Measurements from ENCODE around the gene CARD11. TPM values are rescaled to one million over a fixed set of nuclear protein-coding genes. Genes with fewer than 3 reads are reported as not detected.

The CARD11 gene
- polyA plus RNA-seq, 1 experiment, result not detected

DNA sequence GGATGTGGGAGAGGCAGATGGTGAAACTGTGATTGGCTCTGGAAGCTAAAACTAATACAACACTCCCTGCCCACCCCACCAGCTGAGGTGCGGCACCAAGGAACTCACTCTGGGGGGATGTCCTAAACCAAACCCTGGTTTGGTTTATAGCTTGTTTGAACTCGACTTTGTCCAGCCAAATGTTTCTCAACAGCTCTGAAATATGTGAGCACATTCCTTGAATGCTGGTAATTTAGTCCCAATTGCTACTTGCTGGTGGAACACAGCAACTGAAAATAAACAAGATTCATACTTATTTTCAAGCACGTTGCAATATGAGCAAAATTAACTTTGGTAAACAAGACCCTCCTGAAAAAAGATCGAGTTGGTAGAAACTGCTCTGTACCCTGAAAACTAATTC is 39.7 kb upstream of the CARD11 start:
- H3K36me3 ChIP-seq (ENCODE audit: control insufficient read depth, insufficient read depth, low read length), result no peaks in the 10 kb centered on the region
- TF ChIP-seq, protein P1, sequence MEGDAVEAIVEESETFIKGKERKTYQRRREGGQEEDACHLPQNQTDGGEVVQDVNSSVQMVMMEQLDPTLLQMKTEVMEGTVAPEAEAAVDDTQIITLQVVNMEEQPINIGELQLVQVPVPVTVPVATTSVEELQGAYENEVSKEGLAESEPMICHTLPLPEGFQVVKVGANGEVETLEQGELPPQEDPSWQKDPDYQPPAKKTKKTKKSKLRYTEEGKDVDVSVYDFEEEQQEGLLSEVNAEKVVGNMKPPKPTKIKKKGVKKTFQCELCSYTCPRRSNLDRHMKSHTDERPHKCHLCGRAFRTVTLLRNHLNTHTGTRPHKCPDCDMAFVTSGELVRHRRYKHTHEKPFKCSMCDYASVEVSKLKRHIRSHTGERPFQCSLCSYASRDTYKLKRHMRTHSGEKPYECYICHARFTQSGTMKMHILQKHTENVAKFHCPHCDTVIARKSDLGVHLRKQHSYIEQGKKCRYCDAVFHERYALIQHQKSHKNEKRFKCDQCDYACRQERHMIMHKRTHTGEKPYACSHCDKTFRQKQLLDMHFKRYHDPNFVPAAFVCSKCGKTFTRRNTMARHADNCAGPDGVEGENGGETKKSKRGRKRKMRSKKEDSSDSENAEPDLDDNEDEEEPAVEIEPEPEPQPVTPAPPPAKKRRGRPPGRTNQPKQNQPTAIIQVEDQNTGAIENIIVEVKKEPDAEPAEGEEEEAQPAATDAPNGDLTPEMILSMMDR (IDR thresholded peaks at IDR 0.05; ENCODE audit: insufficient read depth, low read depth, low read length), result no peak
- no peak overlapping the region for H3K4me3 ChIP-seq (ENCODE audit: low read depth, low read length)
- H3K27me3 ChIP-seq (ENCODE audit: control insufficient read depth, insufficient read depth, low read length), result no peaks in the 10 kb centered on the region
- ChIA-PET POLR2A (no interaction called here), CTCF (no interaction called here)
- no peak for DNase-seq (ENCODE audit: low read depth)

DNA sequence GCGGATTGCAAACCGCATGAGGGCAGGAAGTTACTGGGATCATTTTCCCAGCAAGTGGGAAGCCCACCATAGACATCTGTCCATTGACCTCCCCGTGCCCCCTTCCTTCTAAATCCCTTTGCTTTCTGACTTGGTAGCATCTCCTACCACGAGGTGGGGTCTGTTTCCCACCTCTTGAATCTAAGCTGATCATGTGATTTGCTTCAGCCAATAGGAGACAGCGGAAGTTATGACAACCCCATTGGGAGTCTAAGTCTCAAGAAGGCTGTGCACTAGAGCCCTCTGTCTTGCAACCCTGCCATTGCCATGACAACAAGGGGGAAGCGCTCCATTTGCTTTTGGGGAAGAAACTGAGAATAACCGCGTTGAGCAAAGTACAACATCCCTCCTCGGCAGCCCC is 39.2 kb upstream of the CARD11 start:
- ChIA-PET CTCF (no interaction called here), POLR2A (no interaction called here)
- TF ChIP-seq, protein P1 (IDR thresholded peaks at IDR 0.05; ENCODE audit: insufficient read depth, low read depth, low read length), result no peak
- DNase-seq (ENCODE audit: low read depth), result no peak
- H3K27me3 ChIP-seq (ENCODE audit: control insufficient read depth, insufficient read depth, low read length), result no peaks in the 10 kb centered on the region
- no peaks in the 10 kb centered on the region for H3K36me3 ChIP-seq (ENCODE audit: control insufficient read depth, insufficient read depth, low read length)
- H3K4me3 ChIP-seq (ENCODE audit: low read depth, low read length), result no peak overlapping the region

DNA sequence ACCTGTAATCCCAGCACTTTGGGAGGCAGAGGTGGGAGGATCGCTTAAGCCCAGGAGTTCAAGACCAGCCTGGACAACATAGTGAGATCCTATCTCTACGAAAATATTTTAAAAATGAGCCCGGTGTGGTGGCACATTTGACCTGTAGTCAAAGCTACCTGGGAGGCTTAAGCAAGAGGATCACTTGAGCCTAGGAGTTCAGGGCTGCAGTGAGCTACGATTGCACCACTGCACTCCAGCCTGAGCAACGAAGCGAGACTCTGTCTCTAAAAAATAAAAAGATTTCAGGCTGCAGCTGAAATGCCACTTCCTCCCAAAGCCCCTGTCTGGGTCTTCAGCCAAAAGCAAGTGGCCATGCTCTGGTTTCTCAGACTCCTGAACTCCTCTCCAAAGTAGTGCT is 38.7 kb upstream of the CARD11 start:
- Histone ChIP-seq H3K36me3 (ENCODE audit: control insufficient read depth, insufficient read depth, low read length) (no peaks in the 10 kb centered on the region), H3K27me3 (ENCODE audit: control insufficient read depth, insufficient read depth, low read length) (no peaks in the 10 kb centered on the region), H3K4me3 (ENCODE audit: low read depth, low read length) (no peak overlapping the region)
- ChIA-PET POLR2A (no interaction called here), CTCF (no interaction called here)
- TF ChIP-seq, protein P1 (IDR thresholded peaks at IDR 0.05; ENCODE audit: insufficient read depth, low read depth, low read length), result no peak
- no peak for DNase-seq (ENCODE audit: low read depth)

DNA sequence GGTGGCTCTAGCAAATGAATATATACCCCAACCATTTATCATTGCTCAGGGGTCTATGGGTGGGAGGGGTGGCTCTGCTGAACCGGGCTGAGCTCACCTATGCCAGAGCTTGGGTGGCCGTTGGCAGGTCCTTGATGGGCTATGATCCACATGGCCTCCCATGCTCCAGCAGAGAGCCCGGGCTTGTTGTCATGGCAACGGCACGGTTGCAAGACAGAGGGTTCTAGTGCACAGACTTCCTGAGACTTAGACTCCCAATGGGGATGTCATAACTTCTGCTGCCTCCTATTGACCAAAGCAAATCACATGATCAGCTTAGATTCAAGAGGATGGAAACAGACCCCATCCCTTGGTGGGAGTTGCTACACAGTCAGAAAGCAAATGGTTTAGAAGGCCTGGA is 36.4 kb upstream of the CARD11 start:
- H3K27me3 ChIP-seq (ENCODE audit: control insufficient read depth, insufficient read depth, low read length), result no peaks in the 10 kb centered on the region
- ChIA-PET POLR2A (no interaction called here), CTCF (interaction anchor here (0.5 kb wide), 1 partner anchor 33 kb away, joined by 3 read pairs; no protein-coding TSS in a partner anchor)
- TF ChIP-seq, protein P1 (IDR thresholded peaks at IDR 0.05; ENCODE audit: insufficient read depth, low read depth, low read length), result no peak
- H3K4me3 ChIP-seq (ENCODE audit: low read depth, low read length), result no peak overlapping the region
- no peak for DNase-seq (ENCODE audit: low read depth)
- no peaks in the 10 kb centered on the region for H3K36me3 ChIP-seq (ENCODE audit: control insufficient read depth, insufficient read depth, low read length)

DNA sequence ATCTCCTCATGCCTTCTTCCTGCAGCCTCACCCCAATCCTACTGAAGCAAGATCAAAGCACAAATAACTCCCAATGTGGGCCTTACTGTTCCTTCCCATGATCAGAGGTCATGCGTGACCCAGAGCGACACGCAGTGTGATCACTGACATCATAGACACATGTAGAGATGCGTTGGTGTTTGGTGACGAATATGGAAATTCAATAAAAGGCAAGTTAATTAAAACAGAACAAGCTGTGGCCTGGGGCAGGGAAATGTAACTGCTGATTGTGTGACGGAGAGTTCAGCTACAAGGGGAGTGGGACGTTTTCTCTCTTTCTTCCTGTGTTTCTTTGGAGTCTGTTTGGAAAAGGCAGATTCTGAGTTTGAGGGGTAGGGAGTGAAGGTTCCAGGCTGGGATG is 34.8 kb upstream of the CARD11 start:
- H3K36me3 ChIP-seq (ENCODE audit: control insufficient read depth, insufficient read depth, low read length), result no peaks in the 10 kb centered on the region
- ChIA-PET POLR2A (no interaction called here), CTCF (no interaction called here)
- no peak overlapping the region for H3K4me3 ChIP-seq (ENCODE audit: low read depth, low read length)
- no peaks in the 10 kb centered on the region for H3K27me3 ChIP-seq (ENCODE audit: control insufficient read depth, insufficient read depth, low read length)
- TF ChIP-seq, protein P1 (IDR thresholded peaks at IDR 0.05; ENCODE audit: insufficient read depth, low read depth, low read length), result no peak
- no peak for DNase-seq (ENCODE audit: low read depth)

All from BJ (cell line).